Measurements from ENCODE around the gene ASXL2. TPM values are rescaled to one million over a fixed set of nuclear protein-coding genes. Genes with fewer than 3 reads are reported as not detected.

ASXL2 gene
- total and polyA plus RNA-seq, 12 donors: 1.8 to 34.0 (median 28.6) TPM

DNA sequence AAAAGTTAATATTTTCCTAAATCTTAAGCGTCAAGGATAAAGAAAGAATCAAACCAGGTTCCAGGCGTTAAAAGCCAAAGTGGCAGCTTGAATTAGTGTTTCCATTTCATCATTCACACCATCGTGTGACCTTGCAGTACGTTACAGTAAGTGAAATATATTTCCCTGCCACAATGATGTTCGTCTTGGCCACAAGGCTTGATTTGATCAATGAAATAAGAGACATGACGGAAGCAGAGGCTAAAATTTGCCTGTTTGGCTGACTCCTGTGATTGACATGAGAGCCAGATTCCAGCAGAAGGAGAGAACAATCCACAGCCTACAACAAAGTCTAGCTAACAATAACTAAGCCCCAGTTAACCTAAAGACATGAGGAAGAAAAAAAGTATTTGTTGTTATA, 62.0 kb downstream of the ASXL2 start:
- intact Hi-C loops (cut with DNase I): no loop called here
- DNase-seq: no peak
- TF ChIP-seq CTCF (IDR thresholded peaks at IDR 0.05): no peak

DNA sequence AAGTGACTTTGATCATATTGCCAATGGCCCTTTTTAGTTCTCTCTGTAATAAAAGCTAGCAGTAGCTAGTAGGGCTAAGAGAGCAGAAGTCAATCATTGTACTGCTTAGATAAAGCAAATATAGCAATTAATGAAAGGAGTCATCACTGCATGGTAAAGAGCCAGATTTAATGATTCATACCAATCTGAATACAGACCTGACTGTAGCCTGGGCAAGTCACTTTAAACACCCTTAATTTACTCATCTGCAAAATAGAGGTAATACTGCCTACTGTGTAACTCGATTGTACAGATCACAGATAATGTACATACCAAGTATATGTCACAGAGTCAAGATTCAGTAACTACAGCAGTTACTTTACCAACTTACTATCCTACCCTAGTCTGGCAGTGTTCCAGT, 63.6 kb downstream of the ASXL2 start:
- TF ChIP-seq CTCF (IDR thresholded peaks at IDR 0.05): no peak
- no peaks in the 10 kb centered on the region for H3K27me3 ChIP-seq
- intact Hi-C loops (cut with DNase I): no loop called here
- 85 to 93% methylated on average over 1 of the region's 1 CpG for WGBS, 2 donors
- H3K27ac ChIP-seq: no peak overlapping the region
- no peak for DNase-seq
- no peaks in the 10 kb centered on the region for H3K9me3 ChIP-seq
- peaks cover 0 to 8% (median 0%) of the 10 kb centered on the region in 9 donors for H3K36me3 ChIP-seq
- peaks cover 0 to 22% (median 9%) of the 10 kb centered on the region in 9 donors for H3K4me1 ChIP-seq
- H3K4me3 ChIP-seq: no peak overlapping the region
- no peak for ATAC-seq

More for the DNA sequence above, 62.0 kb downstream of the ASXL2 start:
- no peaks in the 10 kb centered on the region for H3K27me3 ChIP-seq
- peaks cover 0 to 22% (median 9%) of the 10 kb centered on the region in 9 donors for H3K4me1 ChIP-seq
- no peaks in the 10 kb centered on the region for H3K36me3 ChIP-seq
- H3K4me3 ChIP-seq: no peak overlapping the region
- H3K27ac ChIP-seq: no peak overlapping the region
- H3K9me3 ChIP-seq: no peaks in the 10 kb centered on the region
- ATAC-seq: peak in 1 of 8 donors; percentile 62
- 75 to 84% methylated on average over 6 of the region's 6 CpGs for WGBS, 2 donors

DNA sequence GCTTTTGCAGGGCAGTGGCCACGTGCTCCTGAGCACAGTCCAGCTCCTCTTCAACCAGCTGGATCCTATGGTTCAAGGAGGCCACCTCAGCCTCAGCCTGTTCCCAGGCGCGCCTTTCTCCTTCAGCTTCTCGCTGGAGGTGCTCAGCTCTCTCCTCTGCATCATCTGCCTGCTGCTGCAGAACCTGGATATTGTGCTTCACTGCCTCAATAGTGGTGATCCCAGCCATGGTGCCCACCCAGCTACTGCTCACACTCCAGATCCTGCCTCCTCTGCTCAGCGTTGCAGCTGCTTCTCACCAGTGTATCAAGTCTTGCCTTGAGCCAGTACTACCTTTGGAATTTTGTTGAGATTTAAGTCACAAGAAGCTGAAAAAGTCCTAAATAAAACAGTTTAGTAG, 67.9 kb downstream of the ASXL2 start:
- Histone ChIP-seq H3K27me3 (no peaks in the 10 kb centered on the region), H3K36me3 (peaks cover 0 to 20% (median under 1%) of the 10 kb centered on the region in 9 donors), H3K4me1 (peaks cover 0 to 20% (median 0%) of the 10 kb centered on the region in 9 donors), H3K4me3 (no peak overlapping the region), H3K27ac (no peak overlapping the region), H3K9me3 (no peaks in the 10 kb centered on the region)
- 95 to 97% methylated on average over 5 of the region's 5 CpGs for WGBS, 2 donors
- DNase-seq: no peak
- intact Hi-C loops (cut with DNase I): no loop called here
- TF ChIP-seq CTCF (IDR thresholded peaks at IDR 0.05): no peak
- ATAC-seq: no peak

- Histone ChIP-seq H3K4me3 (no peak overlapping the region), H3K4me1 (peaks cover 0 to 20% (median 0%) of the 10 kb centered on the region in 9 donors), H3K36me3 (peaks cover 0 to 28% (median 7%) of the 10 kb centered on the region in 9 donors), H3K9me3 (no peaks in the 10 kb centered on the region), H3K27me3 (no peaks in the 10 kb centered on the region), H3K27ac (no peak overlapping the region)
- TF ChIP-seq CTCF (IDR thresholded peaks at IDR 0.05): no peak
- DNase-seq: no peak
- ATAC-seq: no peak
- intact Hi-C loops (cut with DNase I): no loop called here
- WGBS, 2 donors: 95% methylated on average over 3 of the region's 3 CpGs
Measured at GRCh38 chr2:25809646-25810045, 68.6 kb downstream of the ASXL2 start.
